NB4 (cell line): ENCODE results near the gene ABCB4.

Experiments
- CTCF ChIP-seq: IDR thresholded peaks from one replicate; pipeline ENCODE4 v1.5.1; 2012; ENCODE audit warnings: low read depth, low read length
- MYC ChIP-seq: IDR thresholded peaks from 2 replicates; pipeline ENCODE4 v1.6.1; 2011; ENCODE audit warnings: low read depth, low read length
- POLR2A ChIP-seq: IDR thresholded peaks from 2 replicates; pipeline ENCODE4 v1.6.1; 2011; ENCODE audit warnings: mild to moderate bottlenecking; ENCODE audit not compliant: insufficient read length; ENCODE audit errors: extremely low read depth

GRCh38 chr7:87370660-87371180, 104.8 kb downstream of the ABCB4 start:
- TF ChIP-seq CTCF (no peak), POLR2A (no peak), MYC (no peak)
